Measurements from ENCODE around the gene LRRC2. TPM values are rescaled to one million over a fixed set of nuclear protein-coding genes. Genes with fewer than 3 reads are reported as not detected.
"Not testable (repeated sequence)": the region's sequence is repeated elsewhere in the genome, so short reads cannot be mapped to it uniquely, and the experiment has no call there.

LRRC2 gene
- total RNA-seq, 3 donors from 2014 or later = 1.5 to 13.8 (median 2.0) TPM

- no peaks in the 10 kb centered on the region for H3K4me1 ChIP-seq
- H3K9me3 ChIP-seq = no peaks in the 10 kb centered on the region
- intact Hi-C loops (cut with DNase I; ENCODE audit: low total_unique reads) = no loop called here
- no peaks in the 10 kb centered on the region for H3K27me3 ChIP-seq
- H3K36me3 ChIP-seq = no peaks in the 10 kb centered on the region
- no peak overlapping the region for H3K27ac ChIP-seq
- no peak overlapping the region for H3K4me3 ChIP-seq
- no peak for DNase-seq (ENCODE audit: low spot score in 2 of 2)
- no peak for TF ChIP-seq POLR2AphosphoS5 (IDR thresholded peaks at IDR 0.05)
- no peak for TF ChIP-seq POLR2A (IDR thresholded peaks at IDR 0.05)
- no peak for TF ChIP-seq CTCF (IDR thresholded peaks at IDR 0.05)
Measured at GRCh38 chr3:46599590-46599989, 33.5 kb upstream of the LRRC2 start.

DNA sequence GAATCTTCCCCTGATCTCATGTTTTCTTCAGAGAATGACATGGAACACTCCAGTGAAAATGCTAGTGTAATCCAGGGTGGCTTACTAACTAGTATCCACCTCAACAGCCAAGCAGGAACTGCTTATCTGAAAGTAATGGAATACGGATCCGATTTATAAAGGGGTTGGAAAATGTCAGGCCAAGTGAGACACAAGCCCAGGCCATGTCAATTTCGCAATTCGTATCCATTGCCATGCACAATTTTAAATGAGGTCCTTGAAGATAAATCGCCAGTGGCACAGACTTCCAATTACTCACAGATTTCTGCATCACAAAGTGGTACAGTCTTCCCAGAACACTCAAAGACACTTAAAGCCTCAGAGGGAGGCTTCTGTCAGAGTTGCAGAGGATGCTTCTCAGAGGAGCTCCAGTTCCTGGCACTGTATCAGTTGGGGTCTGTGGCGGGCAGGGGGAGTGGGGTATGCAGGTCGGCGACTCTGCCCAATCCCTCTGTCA, 29.8 kb upstream of the LRRC2 start:
- H3K9me3 ChIP-seq = no peaks in the 10 kb centered on the region
- no peaks in the 10 kb centered on the region for H3K36me3 ChIP-seq
- no peaks in the 10 kb centered on the region for H3K27me3 ChIP-seq
- H3K4me1 ChIP-seq = no peaks in the 10 kb centered on the region
- DNase-seq (ENCODE audit: low spot score in 2 of 2) = no peak
- TF ChIP-seq CTCF (IDR thresholded peaks at IDR 0.05) (no peak), POLR2AphosphoS5 (IDR thresholded peaks at IDR 0.05) (no peak), POLR2A (IDR thresholded peaks at IDR 0.05) (no peak)
- intact Hi-C loops (cut with DNase I; ENCODE audit: low total_unique reads) = no loop called here
- H3K4me3 ChIP-seq = no peak overlapping the region
- no peak overlapping the region for H3K27ac ChIP-seq

DNA sequence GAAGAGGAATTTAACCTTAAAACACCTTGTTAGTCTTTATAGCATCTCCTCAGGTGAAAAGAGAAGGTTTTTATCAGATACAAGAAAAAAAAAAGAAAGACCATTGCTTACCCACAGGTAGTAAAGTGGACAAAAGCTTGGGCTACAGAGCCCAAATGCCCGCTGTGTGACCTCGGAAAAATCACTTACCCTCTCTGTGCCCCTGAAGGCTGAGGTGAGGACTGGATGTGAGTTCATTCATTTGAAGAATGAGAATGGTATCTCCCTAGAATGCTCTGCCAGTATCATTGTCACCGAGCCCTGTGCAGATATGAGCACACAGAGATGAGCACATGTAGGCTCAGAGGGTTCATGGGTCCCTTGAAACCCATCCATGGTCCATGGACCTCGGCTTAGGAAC, 28.6 kb upstream of the LRRC2 start:
- H3K27me3 ChIP-seq = no peaks in the 10 kb centered on the region
- no peak overlapping the region for H3K27ac ChIP-seq
- H3K9me3 ChIP-seq = no peaks in the 10 kb centered on the region
- TF ChIP-seq CTCF (IDR thresholded peaks at IDR 0.05) = no peak
- no peak for TF ChIP-seq POLR2AphosphoS5 (IDR thresholded peaks at IDR 0.05)
- no peak for TF ChIP-seq POLR2A (IDR thresholded peaks at IDR 0.05)
- DNase-seq (ENCODE audit: low spot score in 2 of 2) = no peak
- no peaks in the 10 kb centered on the region for H3K36me3 ChIP-seq
- no peaks in the 10 kb centered on the region for H3K4me1 ChIP-seq
- no peak overlapping the region for H3K4me3 ChIP-seq
- intact Hi-C loops (cut with DNase I; ENCODE audit: low total_unique reads) = no loop called here

DNA sequence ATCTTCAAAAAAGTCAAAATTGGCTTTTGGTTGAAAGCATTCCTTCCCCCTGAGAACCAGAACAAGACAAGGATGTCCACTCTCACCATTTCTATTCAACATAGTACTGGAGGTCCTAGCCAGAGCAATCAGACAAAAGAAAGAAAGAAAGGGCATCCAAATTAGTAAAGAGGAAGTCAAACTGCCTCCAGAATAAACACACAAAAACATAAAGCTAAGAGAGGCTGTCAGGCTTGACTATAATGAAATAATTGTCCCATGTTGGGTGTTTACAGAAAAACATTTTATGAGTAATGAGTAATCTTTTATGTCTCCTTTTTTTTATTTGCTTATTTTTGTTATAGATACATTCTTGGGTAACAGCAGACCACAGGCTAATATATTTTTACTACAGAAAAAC, 27.9 kb upstream of the LRRC2 start:
- Histone ChIP-seq H3K4me3 (no peak overlapping the region), H3K27me3 (no peaks in the 10 kb centered on the region), H3K4me1 (no peaks in the 10 kb centered on the region), H3K36me3 (no peaks in the 10 kb centered on the region), H3K9me3 (no peaks in the 10 kb centered on the region), H3K27ac (no peak overlapping the region)
- TF ChIP-seq POLR2A (IDR thresholded peaks at IDR 0.05) (no peak), CTCF (IDR thresholded peaks at IDR 0.05) (no peak), POLR2AphosphoS5 (IDR thresholded peaks at IDR 0.05) (no peak)
- no peak for DNase-seq (ENCODE audit: low spot score in 2 of 2)
- intact Hi-C loops (cut with DNase I; ENCODE audit: low total_unique reads) = no loop called here

GRCh38 chr3:46593274-46593862, 27.3 kb upstream of the LRRC2 start:
- H3K36me3 ChIP-seq = no peaks in the 10 kb centered on the region
- H3K27me3 ChIP-seq = no peaks in the 10 kb centered on the region
- intact Hi-C loops (cut with DNase I; ENCODE audit: low total_unique reads) = no loop called here
- no peak overlapping the region for H3K27ac ChIP-seq
- no peak for TF ChIP-seq POLR2AphosphoS5 (IDR thresholded peaks at IDR 0.05)
- no peak for TF ChIP-seq CTCF (IDR thresholded peaks at IDR 0.05)
- no peak for TF ChIP-seq POLR2A (IDR thresholded peaks at IDR 0.05)
- no peaks in the 10 kb centered on the region for H3K9me3 ChIP-seq
- no peaks in the 10 kb centered on the region for H3K4me1 ChIP-seq
- H3K4me3 ChIP-seq = no peak overlapping the region
- no peak for DNase-seq (ENCODE audit: low spot score in 2 of 2)

DNA sequence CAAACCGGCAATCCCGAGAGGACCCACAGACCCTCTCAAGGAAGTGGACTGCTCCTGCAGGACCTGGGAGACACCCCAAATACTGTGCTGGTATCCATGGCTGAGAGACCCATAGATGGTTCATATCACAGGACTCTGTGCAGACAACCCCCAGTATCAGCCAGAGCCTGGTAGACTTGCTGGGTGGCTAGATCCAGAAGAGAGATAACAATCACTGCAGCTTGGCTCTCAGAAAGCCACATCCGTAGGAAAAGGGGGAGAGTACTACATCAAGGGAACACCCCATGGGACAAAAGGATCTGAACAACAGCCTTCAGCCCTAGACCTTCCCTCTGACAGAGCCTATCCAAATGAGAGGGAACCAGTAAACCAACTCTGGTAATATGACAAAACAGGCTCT, 21.2 kb upstream of the LRRC2 start:
- H3K4me3 ChIP-seq; intact Hi-C loops (cut with DNase I; ENCODE audit: low total_unique reads); DNase-seq (ENCODE audit: low spot score in 2 of 2); H3K27ac ChIP-seq; H3K27me3 ChIP-seq; H3K9me3 ChIP-seq; H3K4me1 ChIP-seq; H3K36me3 ChIP-seq: not testable (repeated sequence)

Data from breast epithelium (tissue), 4 donors.